AG04449 (cell line): ENCODE results near the gene RRN3.

Experiments
- CTCF ChIA-PET: fragments of 350-600 bp; formaldehyde crosslinking; extraction: SDS; loops from one replicate; lab custom pipeline; 2021; ENCODE audit warnings: antibody characterized with exemption; lab: Yijun Ruan, JAX
- POLR2A ChIA-PET: fragments of 400-600, 350-600 bp; formaldehyde crosslinking; extraction: SDS; loops from one replicate; lab custom pipeline; 2020; ENCODE audit warnings: antibody characterized with exemption, inconsistent platforms; lab: Yijun Ruan, JAX
- DNase-seq: peaks from one replicate; pipeline ENCODE4 v3.0.0-alpha.2; 2010; ENCODE audit warnings: low read depth, low spot score
- H3K4me3 ChIP-seq: 2 replicates; pipeline ENCODE4 v1.5.1; 2011; ENCODE audit warnings: low read depth, mild to moderate bottlenecking, control low read depth, low read length
- CTCF ChIP-seq: IDR thresholded peaks from one replicate; pipeline ENCODE4 v1.5.1; 2011; ENCODE audit warnings: mild to moderate bottlenecking, moderate library complexity, low read length, control low read depth, inconsistent platforms; ENCODE audit not compliant: insufficient read depth; ENCODE audit errors: missing control alignments

The RRN3 gene

GRCh38 chr16:15038689-15039088, 55.4 kb downstream of the RRN3 start:
- CTCF ChIA-PET: interaction anchor here (0.9 kb wide), 1 partner anchor 41 kb away, joined by 4 read pairs; no protein-coding TSS in a partner anchor
- DNase-seq: no peak
- POLR2A ChIA-PET: no interaction called here
- no peak overlapping the region for H3K4me3 ChIP-seq
- no peak for TF ChIP-seq CTCF

GRCh38 chr16:15037745-15038144, 56.3 kb downstream of the RRN3 start:
- CTCF ChIA-PET: interaction anchor here (1.2 kb wide), 1 partner anchor 35 kb away, joined by 3 read pairs; no protein-coding TSS in a partner anchor

GRCh38 chr16:15037003-15037402, 57.1 kb downstream of the RRN3 start:
- POLR2A ChIA-PET: no interaction called here
- H3K4me3 ChIP-seq: no peak overlapping the region
- CTCF ChIA-PET: interaction anchor here (1.2 kb wide), 1 partner anchor 36 kb away, joined by 3 read pairs; no protein-coding TSS in a partner anchor
- DNase-seq: no peak
- TF ChIP-seq CTCF: no peak

More at GRCh38 chr16:15037745-15038144, 56.3 kb downstream of the RRN3 start:
- no peak for DNase-seq
- no peak for TF ChIP-seq CTCF
- POLR2A ChIA-PET: no interaction called here
- H3K4me3 ChIP-seq: no peak overlapping the region

GRCh38 chr16:15035163-15035729, 58.8 kb downstream of the RRN3 start:
- no peak overlapping the region for H3K4me3 ChIP-seq
- POLR2A ChIA-PET: no interaction called here
- CTCF ChIA-PET: no interaction called here
- no peak for DNase-seq
- no peak for TF ChIP-seq CTCF

- no peak overlapping the region for H3K4me3 ChIP-seq
- ChIA-PET CTCF (interaction anchor here (1.1 to 1.2 kb wide), 2 partner anchors 8 to 39 kb away, joined by 3 to 4 read pairs; no protein-coding TSS in a partner anchor), POLR2A (no interaction called here)
- no peak for TF ChIP-seq CTCF
- no peak for DNase-seq
Observed at GRCh38 chr16:15034266-15035162, 59.6 kb downstream of the RRN3 start.

GRCh38 chr16:15033309-15033707, 60.8 kb downstream of the RRN3 start:
- TF ChIP-seq CTCF: no peak
- POLR2A ChIA-PET: no interaction called here
- CTCF ChIA-PET: interaction anchor here (1.1 to 1.2 kb wide), 2 partner anchors 10 to 40 kb away, joined by 3 to 4 read pairs; no protein-coding TSS in a partner anchor
- H3K4me3 ChIP-seq: no peak overlapping the region
- no peak for DNase-seq
